ENCODE measurements around the gene ZNF234. TPM values are rescaled to one million over a fixed set of nuclear protein-coding genes. Genes with fewer than 3 reads are reported as not detected.

Gene ZNF234
- total and polyA plus RNA-seq, 2 of the 8 experiments (the other 6 are each of a cell fraction or from before 2014, with no cell fraction given) = 1.9 to 12.3 TPM

GRCh38 chr19:44149776-44150175 is 8.4 kb downstream of the ZNF234 start:
- Histone ChIP-seq H3K36me3 (ENCODE audit: control insufficient read depth in 2 of 4, insufficient read depth in 4 of 4, low read length in 3 of 4) (peaks cover 0 to 29% (median 7%) of the 10 kb centered on the region in 4 experiments; a peak in 6 of 8 replicates), H2BK5ac (ENCODE audit: low read depth, low read length) (no peak overlapping the region), H3K4me2 (ENCODE audit: insufficient read depth in 1 of 2, low read depth in 2 of 2, low read length in 2 of 2) (no peak overlapping the region), H3K14ac (ENCODE audit: insufficient read length) (no peak overlapping the region), H2BK120ac (replicated peaks; ENCODE audit: low read depth, low read length) (no peak overlapping the region), H3K18ac (ENCODE audit: extremely low read depth, low read length) (no peak overlapping the region), H3K56ac (replicated peaks; ENCODE audit: insufficient read length, low read depth, low read length) (no peak overlapping the region), H3K4me1 (replicated peaks in 1 of 4; ENCODE audit: control insufficient read depth in 3 of 4, insufficient read depth in 4 of 4, low read length in 3 of 4) (no peaks in the 10 kb centered on the region), H3K79me1 (ENCODE audit: low read depth, low read length) (no peaks in the 10 kb centered on the region), H2BK12ac (ENCODE audit: low read depth, low read length) (no peak overlapping the region), H4K5ac (ENCODE audit: insufficient read length, low read depth, low read length) (no peak overlapping the region), H4K8ac (ENCODE audit: extremely low read depth, insufficient read depth, low read length) (no peak overlapping the region), H3K23me2 (ENCODE audit: low read depth, low read length) (no peaks in the 10 kb centered on the region), H3K4me3 (ENCODE audit: extremely low read depth in 1 of 4, insufficient read depth in 2 of 4, low read depth in 3 of 4, low read length in 4 of 4) (no peak overlapping the region), H3K9me3 (ENCODE audit: insufficient read depth in 2 of 2, low read depth in 1 of 2, low read length in 1 of 2) (no peaks in the 10 kb centered on the region; a peak in 1 of 4 replicates), H4K20me1 (replicated peaks in 1 of 2; ENCODE audit: control insufficient read depth in 1 of 2, insufficient read depth in 2 of 2, low read length in 2 of 2) (no peaks in the 10 kb centered on the region), H2BK20ac (ENCODE audit: low read length) (no peak overlapping the region), H2AK5ac (ENCODE audit: low read depth, low read length) (no peak overlapping the region), H3K23ac (ENCODE audit: insufficient read length) (no peak overlapping the region), H2AFZ (ENCODE audit: low read length) (no peak overlapping the region), H3K79me2 (ENCODE audit: control insufficient read depth in 1 of 2, insufficient read depth in 2 of 2, low read length in 2 of 2) (no peaks in the 10 kb centered on the region), H3K9ac (replicated peaks in 1 of 4; ENCODE audit: extremely low read depth in 1 of 4, low read depth in 3 of 4, low read length in 3 of 4) (no peak overlapping the region), H3K27ac (ENCODE audit: low read depth, low read length) (no peak overlapping the region), H4K91ac (replicated peaks; ENCODE audit: insufficient read length, low read length) (no peak overlapping the region), H3K4ac (replicated peaks; ENCODE audit: insufficient read length, low read depth, low read length) (no peak overlapping the region), H3K27me3 (replicated peaks in 1 of 4; ENCODE audit: control insufficient read depth in 3 of 4, extremely low read depth in 1 of 4, insufficient read depth in 3 of 4, low read length in 3 of 4) (no peaks in the 10 kb centered on the region), H2BK15ac (ENCODE audit: low read length) (no peak overlapping the region)
- WGBS, 2 experiments (ENCODE audit: extremely low coverage in 1 of 2, insufficient coverage in 1 of 2, insufficient read length in 1 of 2, insufficient replicate concordance in 2 of 2, low coverage in 1 of 2, low lambda C conversion rate in 2 of 2, missing lambda C conversion rate in 1 of 2) = 88% methylated on average over 4 of the region's 4 CpGs; no CpG with 5 or more reads in 1 of the 2 experiments
- DNase-seq (ENCODE audit: low read depth in 1 of 2, low spot score in 2 of 2) = no peak
- ChIA-PET POLR2A (ENCODE audit: partially characterized antibody) (interaction anchor here (0.7 kb wide), 1 partner anchor 8 kb away, joined by 4 read pairs; no protein-coding TSS in a partner anchor), CTCF (ENCODE audit: partially characterized antibody) (no interaction called here)
- FAIRE-seq = no peak
- no peak for TF ChIP-seq ATF3 (IDR thresholded peaks at IDR 0.05; ENCODE audit: insufficient read depth, low read depth, low read length)
- no peak for TF ChIP-seq TCF12 (IDR thresholded peaks at IDR 0.05; ENCODE audit: low read depth, low read length)
- TF ChIP-seq RXRA (IDR thresholded peaks at IDR 0.05; ENCODE audit: insufficient read depth, low read depth, low read length) = no peak
- no peak for TF ChIP-seq KDM5A (IDR thresholded peaks at IDR 0.05; ENCODE audit: low read length)
- TF ChIP-seq SIX5 (IDR thresholded peaks at IDR 0.05; ENCODE audit: low read depth, low read length) = no peak
- TF ChIP-seq ZNF274 (IDR thresholded peaks at IDR 0.05; ENCODE audit: borderline replicate concordance, extremely low read depth, low read length) = no peak
- TF ChIP-seq POLR2A (IDR thresholded peaks at IDR 0.05; ENCODE audit: control extremely low read depth in 1 of 2, low read depth in 2 of 2, low read length in 2 of 2) = no peak
- no peak for TF ChIP-seq NANOG (IDR thresholded peaks at IDR 0.05; ENCODE audit: insufficient read depth, low read depth, low read length, poor library complexity, severe bottlenecking)
- no peak for TF ChIP-seq FOSL1 (IDR thresholded peaks at IDR 0.05; ENCODE audit: insufficient read depth, low read depth, low read length)
- TF ChIP-seq TAF7 (optimal IDR thresholded peaks at IDR 0.05; ENCODE audit: borderline replicate concordance, low read depth, low read length) = no peak
- no peak for TF ChIP-seq SIN3A (conservative IDR thresholded peaks at IDR 0.05 in 1 of 2, IDR thresholded peaks at IDR 0.05 in 1 of 2; ENCODE audit: low read depth in 1 of 2, low read length in 2 of 2)
- no peak for TF ChIP-seq HDAC6 (IDR thresholded peaks at IDR 0.05; ENCODE audit: low read depth, low read length)
- no peak for TF ChIP-seq CREB1 (IDR thresholded peaks at IDR 0.05)
- no peak for TF ChIP-seq SAP30 (IDR thresholded peaks at IDR 0.05; ENCODE audit: insufficient read depth, insufficient replicate concordance, low read length)
